ENCODE data around the gene CPXM2.

The CPXM2 gene

GRCh38 chr10:123796736-123797135, 94.9 kb downstream of the CPXM2 start:
- no peak for DNase-seq (ENCODE audit: low spot score)

GRCh38 chr10:123795846-123796590, 95.6 kb downstream of the CPXM2 start:
- no peak for DNase-seq (ENCODE audit: low spot score)

- no peak for DNase-seq (ENCODE audit: low spot score)
Measured at GRCh38 chr10:123795196-123795780, 96.3 kb downstream of the CPXM2 start.

- no peak for DNase-seq (ENCODE audit: low spot score)
Measured at GRCh38 chr10:123792248-123792978, 99.2 kb downstream of the CPXM2 start.

GRCh38 chr10:123790132-123790885, 101.3 kb downstream of the CPXM2 start:
- DNase-seq (ENCODE audit: low spot score): no peak

GRCh38 chr10:123788981-123789380, 102.6 kb downstream of the CPXM2 start:
- no peak for DNase-seq (ENCODE audit: low spot score)

GRCh38 chr10:123787566-123787965, 104.0 kb downstream of the CPXM2 start:
- no peak for DNase-seq (ENCODE audit: low spot score)

GRCh38 chr10:123786896-123787295, 104.7 kb downstream of the CPXM2 start:
- DNase-seq (ENCODE audit: low spot score): no peak

- no peak for DNase-seq (ENCODE audit: low spot score)
Measured at GRCh38 chr10:123786306-123786705, 105.3 kb downstream of the CPXM2 start.

- no peak for DNase-seq (ENCODE audit: low spot score)
Measured at GRCh38 chr10:123784646-123785045, 107.0 kb downstream of the CPXM2 start.

- DNase-seq (ENCODE audit: low spot score): no peak
Measured at GRCh38 chr10:123784216-123784615, 107.4 kb downstream of the CPXM2 start.

GRCh38 chr10:123783296-123783695, 108.3 kb downstream of the CPXM2 start:
- DNase-seq (ENCODE audit: low spot score): no peak

GRCh38 chr10:123782549-123782948, 109.1 kb downstream of the CPXM2 start:
- DNase-seq (ENCODE audit: low spot score): no peak

- no peak for DNase-seq (ENCODE audit: low spot score)
Measured at GRCh38 chr10:123781956-123782500, 109.6 kb downstream of the CPXM2 start.

- no peak for DNase-seq (ENCODE audit: low spot score)
Measured at GRCh38 chr10:123781324-123781900, 110.2 kb downstream of the CPXM2 start.

- DNase-seq (ENCODE audit: low spot score): no peak
Measured at GRCh38 chr10:123778719-123779517, 112.7 kb downstream of the CPXM2 start.

GRCh38 chr10:123777881-123778280, 113.7 kb downstream of the CPXM2 start:
- DNase-seq (ENCODE audit: low spot score): no peak

- no peak for DNase-seq (ENCODE audit: low spot score)
Measured at GRCh38 chr10:123774132-123774742, 117.4 kb downstream of the CPXM2 start.

GRCh38 chr10:123772645-123773508, 118.7 kb downstream of the CPXM2 start:
- no peak for DNase-seq (ENCODE audit: low spot score)

Data from hepatic stellate cell (primary cell).